OCI-LY3 (cell line): ENCODE results near the gene AATF.

Experiments used
- CTCF ChIP-seq: fragments of 200-600, 300-600 bp; sonication (generic); IDR thresholded peaks from 2 replicates; pipeline ENCODE4 v1.5.1; 2014; ENCODE audit warnings: antibody characterized with exemption, low read length, low read depth
- EZH2phosphoT487 ChIP-seq: fragments of 200-600 bp; shearing (Covaris generic); IDR thresholded peaks from 2 replicates; pipeline ENCODE4 v1.6.1; 2018; ENCODE audit warnings: antibody characterized with exemption, mixed run types, low read depth

GRCh38 chr17:36994438-36994837 is 45.7 kb downstream of the AATF start:
- no peak for TF ChIP-seq CTCF
- TF ChIP-seq EZH2phosphoT487 = no peak
